Adrenal gland (tissue), 12 donors: ENCODE results near the gene MYOC. TPM values are rescaled to one million over a fixed set of nuclear protein-coding genes. Genes with fewer than 3 reads are reported as not detected.

Source experiments
- DNase-seq, 7 donors: peaks; one replicate each; pipeline ENCODE4 v3.0.0-alpha.2; 2019 to 2020
- H3K27ac ChIP-seq, 5 donors: fragments of 200-600 bp; sonication (generic) in 4 of 5; 1 replicate in 3 of 5; 2 replicates in 2 of 5; pipeline versions ENCODE4 v1.5.1 to v1.8.0; 2016 to 2020; ENCODE audit warnings: mild to moderate bottlenecking in 1 of 5
- H3K27me3 ChIP-seq: fragments of 200-600 bp; 2 replicates; pipeline ENCODE4 v1.8.0; 2021
- H3K36me3 ChIP-seq, 2 donors: fragments of 200-600 bp; replicated peaks in 1 of 2; 1 replicate in 1 of 2; 2 replicates in 1 of 2; pipeline versions ENCODE4 v1.5.1 to v1.8.0; 2018 to 2022
- H3K4me1 ChIP-seq, 2 donors: fragments of 200-600 bp; replicated peaks in 1 of 2; 1 replicate in 1 of 2; 2 replicates in 1 of 2; pipeline versions ENCODE4 v1.5.1 to v1.8.0; 2018 to 2021
- H3K4me3 ChIP-seq, 4 donors: fragments of 200-600 bp; sonication (generic) in 3 of 4; one replicate each; pipeline ENCODE4 v1.5.1; 2016 to 2018
- H3K9me3 ChIP-seq, 3 donors: fragments of 200-600 bp; sonication (generic) in 1 of 3; replicated peaks in 1 of 3; 1 replicate in 2 of 3; 2 replicates in 1 of 3; pipeline versions ENCODE4 v1.5.1 to v1.8.0; 2016 to 2021
- CTCF ChIP-seq, 6 experiments: fragments of 450-650 bp in 4 of 6; fragments of 200-600 bp in 2 of 6; sonication (generic) in 1 of 6; IDR thresholded peaks; 1 replicate in 5 of 6; 2 replicates in 1 of 6; pipeline versions ENCODE4 v1.5.1 to v1.8.0; 2016 to 2021; ENCODE audit warnings: antibody characterized with exemption in 6 of 6, mild to moderate bottlenecking in 2 of 6, moderate library complexity in 1 of 6
- POLR2A ChIP-seq, 2 donors: fragments of 450-650 bp; IDR thresholded peaks; one replicate each; pipeline ENCODE4 v1.6.1; 2017; ENCODE audit warnings: antibody characterized with exemption in 2 of 2, mild to moderate bottlenecking in 2 of 2, moderate library complexity in 1 of 2
- WGBS, 4 donors: extraction: QIAGEN DNeasy Blood & Tissue Kit in 2 of 4; methylation state at CpG; one replicate each; pipeline versions ENCODE4 v1.1.5 to v1.1.7; 2013 to 2017; 5-methylcytosine and 5-hydroxymethylcytosine counted together
- intact Hi-C, 2 donors: fragments of 100-400 bp; cut with DNase I; formaldehyde crosslinking; loops; one replicate each; pipeline versions ENCODE4 v1.14.1 to v1.15.0; 2022 to 2023
- polyA plus RNA-seq, 3 donors: library from polyadenylated mRNA; stranded (reverse); fragments of 200-250 nt in 2 of 3; fragments of 350-450 nt in 1 of 3; fragmentation: Illumina TruSeq in 1 of 3; extraction: RNeasy Lipid Tissue Mini Kit (QIAGEN cat#74804) in 1 of 3; gene quantifications; one replicate each; pipeline ENCODE4 v1.2.3, GENCODE V29; 2013 to 2014
- total RNA-seq, 9 donors: library from RNA; depleted of rRNA in 4 of 9; stranded (reverse); fragments of >200 nt in 4 of 9; fragments of 120-200 nt in 1 of 9; fragmentation: NEBNext Ultra II Directional in 1 of 9; extraction: Animal tissue kit (Norgen Biotek cat#: 25700) in 1 of 9; gene quantifications; one replicate each; pipeline versions ENCODE4 v1.1.0 to v1.2.4, GENCODE V29; 2013 to 2023
- donor health status: healthy with polysubstance abuse.
- donor health status: Bipolar disorder and iron deficiency.
- donor health status: DM: yes; HTN: yes; CAD: no.
- donor health status: DM: no; HTN: no; CAD: no.
- donor health status: DM: no; HTN: no; CAD: no.
- donor health status: DM: yes; HTN: yes; CAD: no.

MYOC gene
- total and polyA plus RNA-seq, 12 donors, result 0.06 to 2.1 (median 1.3) TPM; not detected in 2

DNA sequence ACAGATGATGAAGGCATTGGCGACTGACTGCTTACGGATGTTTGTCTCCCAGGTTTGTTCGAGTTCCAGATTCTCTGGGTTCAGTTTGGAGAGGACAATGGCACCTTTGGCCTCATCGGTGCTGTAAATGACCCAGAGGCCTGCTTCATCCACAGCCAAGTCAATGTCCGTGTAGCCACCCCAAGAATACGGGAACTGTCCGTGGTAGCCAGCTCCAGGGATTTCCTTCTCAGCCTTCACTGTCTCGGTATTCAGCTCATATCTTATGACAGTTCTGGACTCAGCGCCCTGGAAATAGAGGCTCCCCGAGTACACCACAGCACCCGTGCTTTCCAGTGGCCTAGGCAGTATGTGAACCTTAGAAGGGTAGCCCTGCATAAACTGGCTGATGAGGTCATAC is 16.3 kb downstream of the MYOC start:
- Histone ChIP-seq H3K9me3 (no peaks in the 10 kb centered on the region), H3K27ac (no peak overlapping the region), H3K4me3 (no peak overlapping the region), H3K36me3 (no peaks in the 10 kb centered on the region), H3K4me1 (no peaks in the 10 kb centered on the region), H3K27me3 (no peaks in the 10 kb centered on the region)
- 68 to 83% (median 74%) methylated on average over 9 to 11 of the region's 11 CpGs for WGBS, 4 donors
- intact Hi-C loops, result no loop called here
- TF ChIP-seq POLR2A (IDR thresholded peaks at IDR 0.05) (no peak), CTCF (IDR thresholded peaks at IDR 0.05) (no peak)
- DNase-seq, result no peak

DNA sequence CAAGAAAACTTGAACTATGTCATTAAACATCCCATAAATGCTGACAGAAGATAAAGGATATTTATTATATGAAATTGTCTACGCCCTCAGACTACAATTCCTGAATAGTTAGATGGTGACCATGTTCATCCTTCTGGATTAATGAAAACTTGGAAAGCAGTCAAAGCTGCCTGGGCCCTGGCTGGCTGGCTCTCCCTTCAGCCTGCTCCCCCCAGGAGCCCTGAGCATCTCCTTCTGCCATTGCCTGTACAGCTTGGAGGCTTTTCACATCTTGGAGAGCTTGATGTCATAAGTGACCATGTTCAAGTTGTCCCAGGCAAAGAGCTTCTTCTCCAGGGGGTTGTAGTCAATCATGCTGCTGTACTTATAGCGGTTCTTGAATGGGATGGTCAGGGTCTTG is 16.8 kb downstream of the MYOC start:
- no peak for DNase-seq
- WGBS, 4 donors, result 79 to 96% (median 84%) methylated on average over 1 to 2 of the region's 2 CpGs

DNA sequence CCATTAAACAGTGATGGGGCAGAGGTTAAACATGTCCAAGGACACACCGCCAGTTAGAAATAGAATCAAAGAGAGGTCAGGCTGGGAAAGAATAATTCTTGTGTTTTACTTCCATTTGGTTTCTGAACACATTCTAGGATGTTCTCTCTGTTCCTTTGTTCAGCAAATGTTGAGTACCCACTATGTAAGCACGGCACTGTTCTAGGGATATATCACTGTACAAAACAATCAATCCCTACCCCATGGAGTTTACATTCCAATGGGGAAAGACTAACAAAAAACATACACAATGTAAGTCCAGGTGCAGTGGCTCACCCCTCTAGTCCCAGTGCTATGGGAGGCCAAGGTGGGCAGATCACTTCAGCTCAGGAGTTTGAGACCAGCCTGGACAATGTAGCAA is 24.3 kb downstream of the MYOC start:
- Histone ChIP-seq H3K4me3 (no peak overlapping the region), H3K36me3 (no peaks in the 10 kb centered on the region), H3K27me3 (no peaks in the 10 kb centered on the region), H3K4me1 (no peaks in the 10 kb centered on the region), H3K27ac (no peak overlapping the region), H3K9me3 (no peaks in the 10 kb centered on the region)
- 86 to 92% (median 90%) methylated on average over 2 of the region's 2 CpGs for WGBS, 4 donors
- intact Hi-C loops, result no loop called here
- DNase-seq, result no peak
- TF ChIP-seq CTCF (IDR thresholded peaks at IDR 0.05) (no peak), POLR2A (IDR thresholded peaks at IDR 0.05) (no peak)

More for the DNA sequence above, 16.8 kb downstream of the MYOC start:
- no peak overlapping the region for H3K27ac ChIP-seq
- TF ChIP-seq POLR2A (IDR thresholded peaks at IDR 0.05), result no peak
- TF ChIP-seq CTCF (IDR thresholded peaks at IDR 0.05), result no peak
- no peaks in the 10 kb centered on the region for H3K27me3 ChIP-seq
- H3K4me3 ChIP-seq, result no peak overlapping the region
- no peaks in the 10 kb centered on the region for H3K9me3 ChIP-seq
- H3K4me1 ChIP-seq, result no peaks in the 10 kb centered on the region
- H3K36me3 ChIP-seq, result no peaks in the 10 kb centered on the region
- intact Hi-C loops, result no loop called here

- Histone ChIP-seq H3K27me3 (no peaks in the 10 kb centered on the region), H3K4me3 (no peak overlapping the region), H3K9me3 (no peaks in the 10 kb centered on the region), H3K27ac (no peak overlapping the region), H3K4me1 (no peaks in the 10 kb centered on the region), H3K36me3 (no peaks in the 10 kb centered on the region)
- TF ChIP-seq POLR2A (IDR thresholded peaks at IDR 0.05) (no peak), CTCF (IDR thresholded peaks at IDR 0.05) (no peak)
- WGBS, 4 donors, result 72 to 87% (median 78%) methylated on average over 5 of the region's 5 CpGs
- intact Hi-C loops, result no loop called here
- no peak for DNase-seq
Observed at GRCh38 chr1:171627020-171627419, 25.5 kb downstream of the MYOC start.
